M059J (cell line): ENCODE data around the gene ADGB. TPM values are rescaled to one million over a fixed set of nuclear protein-coding genes. Genes with fewer than 3 reads are reported as not detected.
A peak's percentile ranks its signal among the peaks of the same experiment; 100 is the strongest.
"Not testable (repeated sequence)": the region's sequence is repeated elsewhere in the genome, so short reads cannot be mapped to it uniquely, and the experiment has no call there.

Source experiments
- DNase-seq: peaks from one replicate; pipeline ENCODE4 v3.0.0-alpha.2; 2012; ENCODE audit warnings: low read depth
- total RNA-seq: library from RNA; depleted of rRNA; stranded (reverse); fragments of >200 nt; shearing (Covaris generic); gene quantifications from 2 replicates; pipeline ENCODE4 v1.2.3, GENCODE V29; 2014

Gene ADGB
- total RNA-seq, 1 experiment from 2014 or later = not detected

GRCh38 chr6:146767632-146768031, 168.9 kb downstream of the ADGB start:
- no peak for DNase-seq

- no peak for DNase-seq
These were observed 169.9 kb downstream of the ADGB start for GRCh38 chr6:146768722-146769121.

GRCh38 chr6:146770275-146770964, 171.6 kb downstream of the ADGB start:
- DNase-seq = no peak

GRCh38 chr6:146770965-146771735, 172.4 kb downstream of the ADGB start:
- no peak for DNase-seq

GRCh38 chr6:146775220-146775619, 176.4 kb downstream of the ADGB start:
- peak; percentile 39 for DNase-seq

- no peak for DNase-seq
These were observed 183.1 kb downstream of the ADGB start for GRCh38 chr6:146781836-146782235.

- peak; percentile 70 for DNase-seq
These were observed 186.3 kb downstream of the ADGB start for GRCh38 chr6:146785001-146785585.

- no peak for DNase-seq
These were observed 189.2 kb downstream of the ADGB start for GRCh38 chr6:146787876-146788508.

GRCh38 chr6:146790561-146791091, 191.9 kb downstream of the ADGB start:
- no peak for DNase-seq

GRCh38 chr6:146791930-146792329, 193.2 kb downstream of the ADGB start:
- DNase-seq = no peak

- not testable (repeated sequence) for DNase-seq
These were observed 194.4 kb downstream of the ADGB start for GRCh38 chr6:146793218-146793617.

- DNase-seq = no peak
These were observed 196.8 kb downstream of the ADGB start for GRCh38 chr6:146795479-146796133.

GRCh38 chr6:146803167-146803566, 204.4 kb downstream of the ADGB start:
- DNase-seq = not testable (repeated sequence)

GRCh38 chr6:146803601-146804000, 204.8 kb downstream of the ADGB start:
- DNase-seq = peak; percentile 38

GRCh38 chr6:146805546-146806325, 207.0 kb downstream of the ADGB start:
- no peak for DNase-seq

- not testable (repeated sequence) for DNase-seq
These were observed 210.2 kb downstream of the ADGB start for GRCh38 chr6:146809014-146809413.

GRCh38 chr6:146812811-146813321, 214.1 kb downstream of the ADGB start:
- peak; percentile 63 for DNase-seq

GRCh38 chr6:146813554-146813953, 214.8 kb downstream of the ADGB start:
- DNase-seq = peak; percentile 34

- DNase-seq = no peak
These were observed 215.5 kb downstream of the ADGB start for GRCh38 chr6:146814148-146814750.
